LNCaP clone FGC (cell line): ENCODE results near the gene ADH7.
"Not testable (repeated sequence)": the region's sequence is repeated elsewhere in the genome, so short reads cannot be mapped to it uniquely, and the experiment has no call there.

Experiments
- DNase-seq: peaks from one replicate; pipeline ENCODE4 v3.0.0-alpha.2; 2011; ENCODE audit warnings: low read depth
- H3K4me3 ChIP-seq: 2 replicates; pipeline ENCODE4 v1.5.1; 2011; ENCODE audit warnings: mild to moderate bottlenecking, low read depth, low read length, control low read depth
- TF ChIP-seq, protein P1 (sequence below): IDR thresholded peaks from 2 replicates; pipeline ENCODE4 v1.5.1; 2012; ENCODE audit warnings: mild to moderate bottlenecking; ENCODE audit not compliant: control insufficient read depth, insufficient read depth; ENCODE audit errors: extremely low read depth

The ADH7 gene

DNA sequence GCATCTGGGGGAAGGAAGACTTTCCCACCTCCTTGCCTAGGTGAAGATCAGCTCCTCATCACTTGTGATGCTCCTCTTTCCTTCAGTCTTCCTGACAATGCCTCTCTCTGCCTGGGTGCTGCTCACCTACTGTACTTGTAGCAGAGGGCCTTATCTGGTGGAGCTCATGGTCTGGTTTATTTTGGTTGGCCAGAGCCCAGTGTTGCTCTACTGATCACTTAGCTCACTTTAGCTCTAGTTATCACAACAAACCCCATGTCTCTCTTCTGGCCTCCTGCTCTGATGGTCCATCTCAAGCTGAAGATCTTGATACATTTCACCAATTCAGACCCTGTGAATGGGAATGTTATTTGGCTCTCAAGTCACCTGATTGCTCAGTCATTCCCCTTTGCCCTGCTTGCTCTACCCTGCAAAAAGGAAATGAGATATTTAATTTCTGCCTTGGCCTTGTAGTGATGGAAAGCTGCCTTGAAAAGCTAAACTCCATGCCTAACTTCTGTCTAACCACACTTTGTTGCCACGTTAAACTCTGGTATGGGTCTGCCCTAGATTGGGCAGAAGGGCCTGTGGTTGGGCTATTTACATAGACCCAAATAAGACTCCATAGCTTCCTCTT is 52.3 kb downstream of the ADH7 start:
- no peak for DNase-seq
- TF ChIP-seq, protein P1, sequence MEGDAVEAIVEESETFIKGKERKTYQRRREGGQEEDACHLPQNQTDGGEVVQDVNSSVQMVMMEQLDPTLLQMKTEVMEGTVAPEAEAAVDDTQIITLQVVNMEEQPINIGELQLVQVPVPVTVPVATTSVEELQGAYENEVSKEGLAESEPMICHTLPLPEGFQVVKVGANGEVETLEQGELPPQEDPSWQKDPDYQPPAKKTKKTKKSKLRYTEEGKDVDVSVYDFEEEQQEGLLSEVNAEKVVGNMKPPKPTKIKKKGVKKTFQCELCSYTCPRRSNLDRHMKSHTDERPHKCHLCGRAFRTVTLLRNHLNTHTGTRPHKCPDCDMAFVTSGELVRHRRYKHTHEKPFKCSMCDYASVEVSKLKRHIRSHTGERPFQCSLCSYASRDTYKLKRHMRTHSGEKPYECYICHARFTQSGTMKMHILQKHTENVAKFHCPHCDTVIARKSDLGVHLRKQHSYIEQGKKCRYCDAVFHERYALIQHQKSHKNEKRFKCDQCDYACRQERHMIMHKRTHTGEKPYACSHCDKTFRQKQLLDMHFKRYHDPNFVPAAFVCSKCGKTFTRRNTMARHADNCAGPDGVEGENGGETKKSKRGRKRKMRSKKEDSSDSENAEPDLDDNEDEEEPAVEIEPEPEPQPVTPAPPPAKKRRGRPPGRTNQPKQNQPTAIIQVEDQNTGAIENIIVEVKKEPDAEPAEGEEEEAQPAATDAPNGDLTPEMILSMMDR, result no peak
- H3K4me3 ChIP-seq, result no peak overlapping the region

GRCh38 chr4:99381588-99382175 is 53.5 kb downstream of the ADH7 start:
- no peak overlapping the region for H3K4me3 ChIP-seq
- TF ChIP-seq, protein P1, result no peak
- no peak for DNase-seq

DNA sequence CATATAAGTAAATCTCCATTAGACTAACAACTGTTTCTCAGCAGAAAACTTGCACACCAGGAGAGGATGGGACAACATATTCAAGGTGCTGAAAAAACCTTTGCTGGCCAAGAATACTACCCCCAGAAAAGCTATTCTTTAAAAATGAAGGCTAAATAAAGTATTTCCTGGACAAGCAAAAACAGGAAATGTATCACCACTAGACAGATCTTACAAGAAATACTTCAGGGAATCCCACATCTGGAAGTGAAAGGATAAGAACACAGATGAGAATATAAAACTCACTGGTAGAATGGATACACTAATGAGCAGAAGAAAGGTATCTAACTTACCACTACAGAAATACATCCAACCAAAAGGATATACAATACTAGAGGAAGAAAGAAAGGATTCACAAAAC is 55.6 kb downstream of the ADH7 start:
- no peak overlapping the region for H3K4me3 ChIP-seq
- DNase-seq, result no peak
- TF ChIP-seq, protein P1, result no peak

GRCh38 chr4:99378876-99379275 is 56.3 kb downstream of the ADH7 start:
- TF ChIP-seq, protein P1, result no peak
- H3K4me3 ChIP-seq, result no peak overlapping the region
- DNase-seq, result no peak

GRCh38 chr4:99377341-99377740 is 57.8 kb downstream of the ADH7 start:
- DNase-seq, H3K4me3 ChIP-seq: not testable (repeated sequence)
- TF ChIP-seq, protein P1, result peak; percentile 41

GRCh38 chr4:99372464-99372863 is 62.7 kb downstream of the ADH7 start:
- H3K4me3 ChIP-seq, DNase-seq: not testable (repeated sequence)

GRCh38 chr4:99367817-99368216 is 67.3 kb downstream of the ADH7 start:
- H3K4me3 ChIP-seq, DNase-seq: not testable (repeated sequence)

GRCh38 chr4:99366491-99366890 is 68.7 kb downstream of the ADH7 start:
- TF ChIP-seq, protein P1, result no peak
- no peak for DNase-seq
- no peak overlapping the region for H3K4me3 ChIP-seq
